OCI-LY3 (cell line): ENCODE measurements around the gene SLC29A2.

Source experiments
- H2AFZ ChIP-seq: fragments of 200-600, 300-600 bp; shearing (Covaris generic); 2 replicates; pipeline ENCODE4 v1.6.0; 2014; ENCODE audit warnings: antibody characterized with exemption, low read depth, low read length
- H3K27ac ChIP-seq: fragments of 200-600, 300-600 bp; sonication (generic); 2 replicates; pipeline ENCODE4 v1.5.1; 2014; ENCODE audit warnings: mild to moderate bottlenecking, low read length, moderate library complexity, mixed read lengths
- H3K27me3 ChIP-seq: fragments of 200-600, 300-600 bp; sonication (generic); 2 replicates; pipeline ENCODE4 v1.6.1; 2014; ENCODE audit warnings: low read depth, low read length, mixed read lengths
- H3K36me3 ChIP-seq: fragments of 200-600, 300-600 bp; sonication (generic); replicated peaks from 2 replicates; pipeline ENCODE3; 2014; ENCODE audit warnings: low read depth, low read length, mixed read lengths
- H3K4me1 ChIP-seq: fragments of 300-600, 200-600 bp; sonication (generic); 2 replicates; pipeline ENCODE4 v1.6.1; 2014; ENCODE audit warnings: low read length, mixed read lengths
- H3K4me2 ChIP-seq: fragments of 200-600, 300-600 bp; sonication (generic); 2 replicates; pipeline ENCODE4 v1.6.1; 2014; ENCODE audit warnings: low read length, mixed read lengths
- H3K4me3 ChIP-seq: fragments of 300-600, 200-600 bp; sonication (generic); 2 replicates; pipeline ENCODE4 v1.5.1; 2014; ENCODE audit warnings: antibody characterized with exemption, mild to moderate bottlenecking, low read length, moderate library complexity
- H3K79me2 ChIP-seq: fragments of 300-600, 200-600 bp; shearing (Covaris generic); 2 replicates; pipeline ENCODE4 v1.6.1; 2014; ENCODE audit warnings: mild to moderate bottlenecking, low read length, mixed read lengths
- H3K9ac ChIP-seq: fragments of 300-600, 200-600 bp; shearing (Covaris generic); 2 replicates; pipeline ENCODE4 v1.6.0; 2014; ENCODE audit warnings: mild to moderate bottlenecking, low read length, moderate library complexity
- H3K9me3 ChIP-seq: fragments of 200-600, 300-600 bp; shearing (Covaris generic); 2 replicates; pipeline ENCODE4 v1.6.1; 2014; ENCODE audit warnings: low read length, mixed read lengths; ENCODE audit not compliant: insufficient read depth
- H4K20me1 ChIP-seq: fragments of 200-600, 300-600 bp; sonication (generic); 2 replicates; pipeline ENCODE4 v1.6.1; 2016; ENCODE audit warnings: low read length, mixed read lengths; ENCODE audit not compliant: insufficient read depth
- CTCF ChIP-seq: fragments of 200-600, 300-600 bp; sonication (generic); IDR thresholded peaks from 2 replicates; pipeline ENCODE4 v1.5.1; 2014; ENCODE audit warnings: antibody characterized with exemption, low read length, low read depth
- EZH2phosphoT487 ChIP-seq: fragments of 200-600 bp; shearing (Covaris generic); IDR thresholded peaks from 2 replicates; pipeline ENCODE4 v1.6.1; 2018; ENCODE audit warnings: antibody characterized with exemption, mixed run types, low read depth

SLC29A2 gene

DNA sequence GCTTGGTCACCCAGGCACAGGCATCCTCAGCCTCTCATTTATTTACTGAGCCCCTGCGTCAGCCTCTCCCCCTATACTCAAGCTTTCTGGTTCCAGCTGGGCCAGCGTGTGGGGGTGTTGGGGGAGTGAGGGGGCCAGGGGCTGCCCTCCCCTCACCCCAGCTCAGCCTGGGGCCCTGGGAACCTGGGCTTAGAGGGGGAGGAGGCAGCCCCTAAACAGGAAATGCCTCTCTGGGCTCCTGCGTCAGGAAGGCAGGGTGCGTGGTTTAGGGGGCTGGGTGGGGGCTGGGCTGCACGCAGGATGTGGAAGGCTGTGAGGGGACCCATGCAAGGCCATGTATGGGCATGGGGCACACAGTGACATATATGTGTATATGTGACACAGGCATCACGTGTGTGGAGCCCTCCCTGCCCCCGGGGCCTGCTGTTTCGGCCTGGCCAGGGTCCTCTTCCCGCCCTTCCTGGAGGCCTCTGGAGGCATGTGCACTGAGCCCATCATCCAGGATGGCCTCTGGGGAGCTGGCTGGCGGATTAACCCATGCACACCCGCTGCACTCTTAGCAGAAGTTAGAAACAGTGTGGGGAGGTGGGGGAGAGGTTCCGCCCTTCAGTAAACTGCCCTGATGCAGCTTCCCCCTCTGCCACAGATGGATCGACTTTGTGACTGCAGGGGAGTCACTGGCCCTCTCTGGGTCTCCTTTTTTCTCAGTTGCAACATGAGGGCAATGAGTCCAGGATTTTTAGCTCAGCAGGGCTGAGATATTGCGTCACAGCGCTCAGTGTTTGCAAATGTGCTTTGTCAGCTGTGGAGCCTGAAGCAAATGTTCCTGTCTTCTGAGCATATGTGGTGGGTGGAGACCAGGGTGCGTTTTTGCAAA, 53.6 kb downstream of the SLC29A2 start:
- Histone ChIP-seq H3K27me3 (no peaks in the 10 kb centered on the region), H3K4me1 (peaks cover 23% of the 10 kb centered on the region), H3K9ac (peak overlapping the region; percentile 63), H3K4me3 (peak overlapping the region; percentile 58), H3K4me2 (peak overlapping the region; percentile 72), H3K27ac (peak overlapping the region; percentile 66), H4K20me1 (no peaks in the 10 kb centered on the region), H2AFZ (peak overlapping the region; percentile 72), H3K79me2 (no peaks in the 10 kb centered on the region), H3K36me3 (no peaks in the 10 kb centered on the region), H3K9me3 (no peaks in the 10 kb centered on the region)
- TF ChIP-seq EZH2phosphoT487 (no peak), CTCF (no peak)

GRCh38 chr11:66317322-66317722, 54.2 kb downstream of the SLC29A2 start:
- peak overlapping the region; percentile 72 for H2AFZ ChIP-seq
- H3K4me3 ChIP-seq = peak overlapping the region; percentile 58
- peak overlapping the region; percentile 63 for H3K9ac ChIP-seq
- peaks cover 22% of the 10 kb centered on the region for H3K4me1 ChIP-seq
- H4K20me1 ChIP-seq = no peaks in the 10 kb centered on the region
- no peaks in the 10 kb centered on the region for H3K27me3 ChIP-seq
- H3K9me3 ChIP-seq = no peaks in the 10 kb centered on the region
- no peaks in the 10 kb centered on the region for H3K36me3 ChIP-seq
- no peaks in the 10 kb centered on the region for H3K79me2 ChIP-seq
- TF ChIP-seq CTCF (no peak), EZH2phosphoT487 (no peak)
- H3K27ac ChIP-seq = peak overlapping the region; percentile 66
- peak overlapping the region; percentile 72 for H3K4me2 ChIP-seq

- H3K9ac ChIP-seq = peak within 1 kb of the TSS; percentile 63
Observed at GRCh38 chr11:66316849-66317251, 54.7 kb downstream of the SLC29A2 start, which contains the start of gene CD248. TSS of gene CD248 (minus strand) at chr11:66317044. CDS start at chr11:66317027, 17 bp downstream.

More at GRCh38 chr11:66316849-66317251, 54.7 kb downstream of the SLC29A2 start, which contains the start of gene CD248:
- Histone ChIP-seq H4K20me1 (no peaks in the 10 kb centered on the region), H3K9me3 (no peaks in the 10 kb centered on the region), H3K79me2 (no peaks in the 10 kb centered on the region), H3K4me2 (peak within 1 kb of the TSS; percentile 72), H3K27ac (peak within 1 kb of the TSS; percentile 66), H3K27me3 (no peaks in the 10 kb centered on the region; the same call in 1 of the 2 replicates), H3K4me3 (peak within 1 kb of the TSS; percentile 58), H3K36me3 (no peaks in the 10 kb centered on the region), H2AFZ (peak within 1 kb of the TSS; percentile 72), H3K4me1 (peaks cover 21% of the 10 kb centered on the region)
- TF ChIP-seq EZH2phosphoT487 (no peak), CTCF (no peak)
